CD4-positive, alpha-beta T cell treated with Interleukin-12 subunit alpha and Interleukin-12 subunit beta, for 1 hour (primary cell): ENCODE results near the gene RAI14.
"Not testable (repeated sequence)": the region's sequence is repeated elsewhere in the genome, so short reads cannot be mapped to it uniquely, and the experiment has no call there.

ENCODE experiments used
- DNase-seq: peaks from one replicate; pipeline ENCODE4 v3.0.0-alpha.2; 2020

The RAI14 gene

DNA sequence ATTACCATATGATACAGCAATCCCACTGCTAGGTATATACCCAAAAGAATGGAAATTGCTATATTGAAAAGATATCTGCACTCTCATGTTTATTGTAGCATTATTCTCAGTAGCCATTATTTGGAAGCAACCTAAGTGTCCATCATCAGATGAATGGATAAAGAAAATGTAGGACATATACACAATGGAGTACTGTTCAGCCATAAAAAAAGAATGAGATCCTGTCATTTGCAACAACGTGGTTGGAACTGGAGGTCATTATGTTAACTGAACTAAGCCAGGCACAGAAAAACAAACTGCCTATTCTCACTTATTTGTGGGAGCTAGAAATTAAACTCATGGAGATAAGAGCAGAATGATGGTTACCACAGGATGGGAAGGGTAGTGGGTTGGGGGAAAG, 119.8 kb downstream of the RAI14 start:
- no peak for DNase-seq

- no peak for DNase-seq
Measured at GRCh38 chr5:34778091-34778850, 122.1 kb downstream of the RAI14 start.

DNA sequence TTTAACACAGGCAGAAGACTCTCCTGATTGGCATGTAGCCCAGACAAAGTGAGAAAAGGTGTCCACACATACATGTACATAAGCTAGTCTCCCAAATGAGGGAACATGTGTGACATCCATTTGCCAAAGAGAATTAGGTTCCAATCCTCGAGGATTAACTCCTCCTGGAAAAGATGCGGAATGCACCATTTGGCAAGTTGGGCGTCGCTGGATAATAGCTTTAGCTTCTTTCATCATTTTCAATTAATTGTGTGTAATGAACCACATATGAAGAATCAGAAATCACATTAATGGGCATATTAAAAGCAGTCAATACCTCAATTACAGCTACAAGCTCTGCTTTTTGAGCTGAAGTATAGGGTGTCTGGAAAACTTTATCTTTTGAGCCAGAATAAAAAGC, 127.8 kb downstream of the RAI14 start:
- DNase-seq = not testable (repeated sequence)

DNA sequence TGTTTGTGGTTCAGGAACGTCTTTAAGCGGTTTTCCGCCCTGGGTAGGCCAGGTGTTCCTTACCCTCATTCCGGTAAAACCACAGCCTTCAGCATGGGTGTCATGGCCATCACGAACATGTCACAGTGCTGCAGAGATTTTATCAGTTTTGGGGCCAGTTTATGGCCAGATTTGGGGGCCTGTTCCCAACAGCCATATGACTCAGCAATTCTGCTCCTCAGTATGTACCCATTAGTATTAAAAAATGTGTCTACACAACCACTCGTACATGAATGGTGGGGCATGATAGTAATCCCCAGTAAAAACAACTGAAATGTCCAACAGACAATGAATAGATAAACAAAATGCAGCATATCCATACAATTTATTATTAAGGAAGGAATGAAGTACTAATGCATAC, 130.9 kb downstream of the RAI14 start:
- no peak for DNase-seq

DNA sequence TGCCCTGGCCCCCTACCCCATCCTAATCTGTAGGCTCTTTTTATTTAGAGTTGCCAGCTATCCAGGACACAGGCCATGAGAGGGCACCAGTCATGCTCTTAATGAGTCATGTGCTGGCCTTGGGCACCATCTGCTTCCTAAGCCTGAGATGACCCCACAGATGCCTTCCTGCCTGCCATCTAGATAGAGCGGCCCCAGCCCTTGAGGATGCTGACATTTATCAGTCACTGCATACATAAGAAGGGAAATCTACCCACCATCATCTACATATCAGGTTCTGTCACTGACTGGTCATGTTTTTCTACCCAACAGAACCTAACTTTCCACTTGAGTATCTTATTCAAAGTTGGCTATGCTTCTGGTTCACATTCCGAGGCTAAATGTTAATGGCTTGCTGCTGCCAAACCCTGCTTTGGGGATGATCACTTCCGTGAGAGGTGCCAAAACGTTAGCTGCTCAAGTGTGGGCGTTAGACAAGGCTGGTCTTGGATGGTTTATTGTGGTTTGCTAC, 132.9 kb downstream of the RAI14 start:
- DNase-seq = no peak

GRCh38 chr5:34789639-34790038, 133.5 kb downstream of the RAI14 start:
- DNase-seq = no peak

GRCh38 chr5:34790069-34790468, 133.9 kb downstream of the RAI14 start:
- DNase-seq = no peak

DNA sequence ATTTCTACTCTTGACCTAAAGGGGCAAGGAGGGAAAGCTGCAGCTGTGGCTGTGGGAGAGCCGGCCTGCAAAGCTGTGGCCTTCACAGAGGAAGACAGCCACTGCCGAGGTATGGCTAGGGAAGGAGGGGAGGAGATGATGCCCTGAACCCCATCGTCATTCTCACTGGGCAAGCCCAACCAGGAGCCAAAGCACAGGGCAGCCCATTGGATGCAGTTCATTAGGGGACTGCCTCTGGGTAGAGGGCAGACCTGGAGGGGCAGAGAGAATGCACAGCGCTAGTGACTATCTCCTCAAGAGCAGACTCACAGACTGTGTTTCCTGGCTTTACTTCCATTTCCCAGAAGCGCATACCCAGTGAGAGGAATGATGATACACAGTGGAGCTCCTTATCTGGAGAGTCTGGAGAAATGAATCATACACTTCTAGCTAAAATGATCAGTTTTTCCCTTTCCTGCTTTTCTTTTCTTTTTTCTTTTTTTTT, 135.7 kb downstream of the RAI14 start:
- DNase-seq = no peak

GRCh38 chr5:34802834-34803563, 146.9 kb downstream of the RAI14 start:
- DNase-seq = no peak

DNA sequence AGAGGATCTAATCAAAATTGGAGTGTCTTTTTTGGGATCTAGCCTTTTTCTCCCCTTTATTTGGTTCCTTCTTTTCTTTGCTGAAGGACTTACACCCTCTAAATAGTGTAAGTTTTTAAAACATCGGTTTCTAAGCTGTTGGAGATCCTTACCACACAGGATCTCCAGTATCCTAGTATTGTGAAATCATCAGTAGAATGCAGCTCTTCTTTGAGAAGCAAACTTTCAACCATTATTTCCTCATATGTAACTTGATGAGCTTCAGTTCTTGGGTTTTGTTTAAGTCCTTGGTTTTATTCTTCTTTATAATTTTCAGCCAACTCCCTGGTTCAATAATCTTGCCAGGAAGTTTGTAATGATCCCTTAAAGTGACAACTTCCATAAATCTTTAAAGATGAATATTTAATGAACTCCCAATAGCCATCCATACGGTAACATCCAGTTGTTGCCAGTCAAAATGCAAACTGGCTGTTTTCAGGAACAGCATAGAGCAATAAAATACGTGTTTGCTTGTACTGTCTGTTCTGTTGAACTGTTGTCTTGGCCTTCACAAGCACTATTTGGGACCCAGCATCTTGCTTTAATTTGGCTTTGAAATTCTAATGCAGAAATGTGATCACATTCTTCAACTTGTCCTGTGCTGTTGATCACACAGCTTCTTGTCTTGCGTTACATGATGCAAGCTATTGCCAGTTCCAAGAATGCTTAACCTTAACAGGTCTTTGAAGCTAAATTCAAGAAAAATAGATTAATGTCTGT, 148.0 kb downstream of the RAI14 start:
- no peak for DNase-seq

GRCh38 chr5:34804913-34805312, 148.8 kb downstream of the RAI14 start:
- no peak for DNase-seq

DNA sequence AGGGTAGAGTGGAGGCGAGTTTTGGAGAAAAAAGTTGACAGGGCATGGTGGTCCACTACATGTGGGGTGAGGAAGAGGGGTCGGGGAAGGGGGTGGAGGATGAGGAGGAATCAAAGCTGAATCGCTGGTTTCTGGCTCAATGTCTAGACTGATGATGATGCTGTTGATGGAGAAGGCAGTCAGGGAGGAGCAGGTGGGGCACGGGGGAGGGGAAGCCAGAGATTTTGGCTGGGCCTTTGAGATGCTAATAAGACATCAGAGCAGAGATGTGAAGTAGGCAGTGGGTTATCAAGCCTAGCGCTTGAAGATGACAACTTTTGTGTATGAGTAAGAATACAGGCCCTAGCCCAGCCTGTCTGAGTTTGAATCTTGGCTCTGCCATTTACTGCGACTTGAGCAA, 150.4 kb downstream of the RAI14 start:
- DNase-seq = no peak

DNA sequence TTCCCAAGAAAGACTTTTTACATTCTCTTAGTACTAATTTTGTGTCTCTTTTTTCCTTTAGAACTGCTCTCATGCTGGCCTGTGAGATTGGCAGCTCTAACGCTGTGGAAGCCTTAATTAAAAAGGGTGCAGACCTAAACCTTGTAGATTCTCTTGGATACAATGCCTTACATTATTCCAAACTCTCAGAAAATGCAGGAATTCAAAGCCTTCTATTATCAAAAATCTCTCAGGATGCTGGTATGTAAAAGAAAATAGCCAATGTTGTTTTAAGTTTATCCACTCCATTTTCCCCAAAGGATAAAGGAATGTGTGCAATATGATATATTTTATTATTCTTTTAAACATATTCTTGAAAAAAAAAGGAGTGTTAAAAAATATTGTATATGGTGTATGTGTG, 155.6 kb downstream of the RAI14 start:
- DNase-seq = no peak

- DNase-seq = no peak
Measured at GRCh38 chr5:34813509-34813908, 157.4 kb downstream of the RAI14 start.

DNA sequence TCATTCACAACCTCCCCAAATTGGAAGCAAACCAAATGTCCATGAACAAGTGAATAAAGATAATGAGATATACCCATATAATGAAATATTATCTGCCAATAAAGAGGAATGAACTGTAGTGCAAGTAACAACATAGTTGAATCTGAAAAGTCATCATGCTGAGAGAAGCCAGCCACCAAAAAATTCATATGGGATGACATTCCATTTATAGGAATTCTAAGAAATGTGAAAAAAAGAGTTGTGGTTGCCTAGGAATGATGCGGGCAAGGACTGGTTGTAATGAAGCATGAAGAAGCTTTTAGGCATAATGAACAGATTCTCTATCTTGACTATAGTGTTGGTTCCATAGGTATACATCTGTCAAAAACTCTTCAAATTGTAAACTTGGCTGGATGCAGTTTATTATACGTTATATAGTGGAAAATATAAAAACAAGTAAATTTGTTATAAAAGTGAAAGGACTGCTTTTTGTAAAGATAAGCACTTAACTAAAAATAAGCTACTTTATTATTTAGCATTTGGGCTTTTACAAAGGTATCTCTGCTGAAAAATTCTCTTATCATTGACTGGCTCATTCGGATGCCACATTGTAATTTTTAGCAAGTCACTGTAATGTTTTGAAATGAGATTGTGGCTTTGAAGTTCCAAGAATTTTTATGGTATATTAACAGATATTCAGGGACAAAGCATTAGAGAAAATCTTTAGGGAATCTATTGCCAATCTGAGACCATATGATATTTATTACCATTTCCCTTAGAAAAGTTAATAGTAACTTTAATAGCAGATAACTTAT, 161.6 kb downstream of the RAI14 start:
- DNase-seq = no peak

DNA sequence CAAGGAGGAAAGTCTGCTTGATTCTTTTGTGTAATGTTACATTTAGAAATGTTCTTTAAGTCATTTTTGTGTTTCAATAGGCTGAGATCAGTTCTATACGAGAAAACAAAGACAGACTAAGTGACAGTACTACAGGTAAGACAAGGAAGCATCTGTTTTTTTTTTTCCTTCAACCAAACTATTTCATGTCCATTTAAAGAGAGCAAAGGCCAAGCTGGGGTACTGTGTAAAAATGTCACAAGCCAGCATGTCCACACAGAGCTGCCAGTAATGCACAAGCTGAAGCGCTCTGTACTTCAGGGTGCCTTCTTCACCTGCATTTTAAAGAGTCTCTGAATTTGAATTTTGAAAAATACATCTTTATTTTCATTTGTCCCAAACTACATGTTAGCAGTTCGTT, 162.6 kb downstream of the RAI14 start:
- DNase-seq = no peak

- DNase-seq = no peak
Measured at GRCh38 chr5:34820593-34820992, 164.5 kb downstream of the RAI14 start.

- no peak for DNase-seq
Measured at GRCh38 chr5:34822956-34823715, 167.0 kb downstream of the RAI14 start.

DNA sequence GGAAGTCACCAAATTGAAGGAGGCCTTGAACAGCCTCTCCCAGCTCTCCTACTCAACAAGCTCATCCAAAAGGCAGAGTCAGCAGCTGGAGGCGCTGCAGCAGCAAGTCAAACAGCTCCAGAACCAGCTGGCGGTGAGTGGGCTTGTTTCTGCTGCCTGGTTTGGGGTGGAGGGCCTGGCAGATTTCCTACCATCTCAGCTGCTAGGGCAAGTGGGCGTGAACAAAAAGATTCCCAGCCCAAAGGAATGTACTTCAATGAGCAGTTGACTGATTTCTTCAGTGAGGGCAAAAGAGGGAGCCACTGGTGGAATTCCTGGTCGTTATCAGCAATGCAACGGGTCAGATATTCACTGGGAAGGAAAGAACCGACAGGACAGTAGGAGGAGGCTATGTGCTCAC, 170.2 kb downstream of the RAI14 start:
- no peak for DNase-seq

DNA sequence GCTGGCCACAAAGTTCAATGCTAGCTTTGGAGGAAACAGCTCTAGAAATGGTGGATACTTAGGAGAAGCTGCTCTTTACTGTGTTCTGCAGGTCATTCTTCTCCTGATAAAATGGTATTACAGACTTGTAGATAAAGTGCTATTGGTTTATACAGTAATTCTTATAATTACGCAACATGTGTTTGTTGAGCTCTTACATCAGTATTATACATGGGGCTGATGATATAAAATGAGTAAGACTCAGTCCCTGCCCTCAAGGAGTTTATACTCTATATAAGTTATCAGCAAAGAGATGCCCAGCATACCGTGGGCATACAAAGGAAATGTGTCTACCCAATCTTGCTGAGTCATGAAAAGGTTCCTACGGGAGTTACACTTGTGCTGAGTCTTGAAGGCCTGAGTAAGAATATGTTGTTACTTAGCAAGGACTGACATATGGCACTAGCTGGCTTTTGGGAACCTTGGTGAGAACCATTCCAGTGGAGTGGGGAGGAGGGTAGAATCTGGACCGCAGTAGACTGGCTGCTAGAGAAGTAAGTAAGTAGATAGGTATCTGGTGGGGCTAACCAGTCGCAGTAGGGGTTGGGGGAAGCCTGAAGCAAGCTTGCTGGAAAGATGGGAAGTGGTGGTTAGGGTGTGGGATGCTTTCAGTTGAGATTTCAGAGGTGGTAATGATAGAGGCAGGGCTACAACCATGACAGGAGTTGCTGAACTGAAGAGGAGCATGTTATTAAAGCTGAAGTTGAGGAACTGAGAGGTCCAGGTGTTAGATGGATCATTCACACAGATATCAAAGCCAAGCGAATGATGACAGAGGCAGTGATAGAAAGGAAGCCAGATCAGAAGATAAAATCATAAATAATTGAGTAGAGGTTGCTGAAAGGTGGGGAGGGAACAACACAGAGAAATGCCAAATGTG, 171.7 kb downstream of the RAI14 start:
- no peak for DNase-seq

DNA sequence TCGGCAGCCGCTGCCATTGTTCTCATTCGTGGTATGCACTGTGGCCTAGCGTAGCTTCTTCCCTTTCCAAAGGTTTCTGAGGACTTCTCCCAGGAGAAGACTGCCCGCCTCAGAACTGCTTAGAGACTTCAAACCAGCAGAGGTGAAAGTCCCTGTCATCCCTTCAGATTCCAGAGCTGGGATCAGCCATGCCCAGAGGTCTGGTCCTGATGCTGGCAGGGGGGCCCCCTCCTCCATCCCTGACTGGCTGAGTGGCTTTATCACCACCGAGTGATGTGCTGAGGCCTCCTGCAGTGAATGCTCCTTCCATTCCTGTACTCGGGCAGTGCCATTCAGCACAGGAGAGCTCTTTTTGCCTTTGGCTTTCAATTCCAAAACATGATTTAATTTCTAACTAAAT, 174.7 kb downstream of the RAI14 start:
- DNase-seq = not testable (repeated sequence)
